AG04449 (cell line): ENCODE measurements around the gene HTR2B.
"Not testable (repeated sequence)": the region's sequence is repeated elsewhere in the genome, so short reads cannot be mapped to it uniquely, and the experiment has no call there.

ENCODE experiments used
- CTCF ChIA-PET: fragments of 350-600 bp; formaldehyde crosslinking; extraction: SDS; loops from one replicate; lab custom pipeline; 2021; ENCODE audit warnings: antibody characterized with exemption; lab: Yijun Ruan, JAX
- POLR2A ChIA-PET: fragments of 400-600, 350-600 bp; formaldehyde crosslinking; extraction: SDS; loops from one replicate; lab custom pipeline; 2020; ENCODE audit warnings: antibody characterized with exemption, inconsistent platforms; lab: Yijun Ruan, JAX
- DNase-seq: peaks from one replicate; pipeline ENCODE4 v3.0.0-alpha.2; 2010; ENCODE audit warnings: low read depth, low spot score
- H3K4me3 ChIP-seq: 2 replicates; pipeline ENCODE4 v1.5.1; 2011; ENCODE audit warnings: low read depth, mild to moderate bottlenecking, control low read depth, low read length
- CTCF ChIP-seq: IDR thresholded peaks from one replicate; pipeline ENCODE4 v1.5.1; 2011; ENCODE audit warnings: mild to moderate bottlenecking, moderate library complexity, low read length, control low read depth, inconsistent platforms; ENCODE audit not compliant: insufficient read depth; ENCODE audit errors: missing control alignments

The HTR2B gene

GRCh38 chr2:231161252-231161839 lies 36.5 kb upstream of the HTR2B start:
- ChIA-PET POLR2A (interaction anchor here (1.2 to 1.4 kb wide), 2 partner anchors 9 to 26 kb away, joined by 4 to 5 read pairs; no protein-coding TSS in a partner anchor), CTCF (interaction anchor here (1.4 to 1.6 kb wide), 2 partner anchors 31 to 56 kb away, joined by 4 to 5 read pairs; no protein-coding TSS in a partner anchor)
- TF ChIP-seq CTCF, result no peak
- no peak overlapping the region for H3K4me3 ChIP-seq
- DNase-seq, result no peak

- no peak for TF ChIP-seq CTCF
- H3K4me3 ChIP-seq, result no peak overlapping the region
- POLR2A ChIA-PET, result no interaction called here
- CTCF ChIA-PET, result interaction anchor here (1.6 kb wide), 1 partner anchor 55 kb away, joined by 4 read pairs; no protein-coding TSS in a partner anchor
- no peak for DNase-seq
These were observed 35.9 kb upstream of the HTR2B start for GRCh38 chr2:231160701-231161100.

- POLR2A ChIA-PET, result no interaction called here
- no peak overlapping the region for H3K4me3 ChIP-seq
- DNase-seq, result no peak
- CTCF ChIA-PET, result interaction anchor here (1.2 to 1.5 kb wide), 3 partner anchors 11 to 55 kb away, joined by 4 to 8 read pairs (median 5); no protein-coding TSS in a partner anchor
- no peak for TF ChIP-seq CTCF
These were observed 34.5 kb upstream of the HTR2B start for GRCh38 chr2:231159306-231159705.

- ChIA-PET CTCF (interaction anchor here (1.0 kb wide), 1 partner anchor 297 kb away, joined by 3 read pairs; no protein-coding TSS in a partner anchor), POLR2A (interaction anchor here (0.7 to 1.0 kb wide), 2 partner anchors 9 to 34 kb away, joined by 4 read pairs; no protein-coding TSS in a partner anchor)
- no peak overlapping the region for H3K4me3 ChIP-seq
- TF ChIP-seq CTCF, result no peak
- peak; percentile 82 for DNase-seq
These were observed 28.1 kb upstream of the HTR2B start for GRCh38 chr2:231152800-231153557.

GRCh38 chr2:231146665-231147064 lies 21.8 kb upstream of the HTR2B start:
- H3K4me3 ChIP-seq, result no peak overlapping the region
- POLR2A ChIA-PET, result no interaction called here
- no peak for DNase-seq
- no peak for TF ChIP-seq CTCF
- CTCF ChIA-PET, result interaction anchor here (2.0 kb wide), 1 partner anchor 9 kb away, joined by 8 read pairs; no protein-coding TSS in a partner anchor

GRCh38 chr2:231144896-231145295 lies 20.1 kb upstream of the HTR2B start:
- no peak for TF ChIP-seq CTCF
- POLR2A ChIA-PET, result no interaction called here
- H3K4me3 ChIP-seq, result no peak overlapping the region
- CTCF ChIA-PET, result no interaction called here
- no peak for DNase-seq

- POLR2A ChIA-PET, DNase-seq, H3K4me3 ChIP-seq, CTCF ChIA-PET: not testable (repeated sequence)
These were observed 16.0 kb upstream of the HTR2B start for GRCh38 chr2:231140808-231141207.
